AML-193 (cell line): ENCODE results near the gene GAGE10.
"Not testable (repeated sequence)": the region's sequence is repeated elsewhere in the genome, so short reads cannot be mapped to it uniquely, and the experiment has no call there.

ENCODE experiments used
- DNase-seq, 2 experiments: peaks; one replicate each; lab custom pipeline; 2025; lab: John Stamatoyannopoulos, UW

GAGE10 gene

GRCh38 chrX:49276671-49277534, 26.5 kb upstream of the GAGE10 start:
- DNase-seq, result no peak

GRCh38 chrX:49277535-49277830, 26.0 kb upstream of the GAGE10 start:
- no peak for DNase-seq

- no peak for DNase-seq
These were observed 25.4 kb upstream of the GAGE10 start for GRCh38 chrX:49278081-49278480.

DNA sequence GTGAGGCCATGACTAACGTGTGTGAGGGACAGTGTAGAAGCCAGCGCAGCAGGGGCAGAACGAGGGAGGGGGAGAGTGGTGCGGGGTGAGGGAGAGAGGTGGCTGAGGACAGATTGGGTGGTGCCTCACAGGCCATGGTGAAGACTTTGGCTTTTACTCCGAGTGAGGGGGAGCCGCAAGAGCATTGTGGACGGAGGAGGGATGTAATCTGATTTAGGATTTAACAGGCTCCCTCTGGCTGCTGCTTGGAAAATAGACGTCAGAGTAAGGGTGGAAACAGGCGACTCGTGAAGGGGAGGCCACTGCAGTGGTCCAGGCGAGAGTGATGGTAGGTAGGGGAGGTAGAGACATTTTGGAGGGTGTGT, 20.8 kb upstream of the GAGE10 start:
- peak; percentile 0 to 6 for DNase-seq

DNA sequence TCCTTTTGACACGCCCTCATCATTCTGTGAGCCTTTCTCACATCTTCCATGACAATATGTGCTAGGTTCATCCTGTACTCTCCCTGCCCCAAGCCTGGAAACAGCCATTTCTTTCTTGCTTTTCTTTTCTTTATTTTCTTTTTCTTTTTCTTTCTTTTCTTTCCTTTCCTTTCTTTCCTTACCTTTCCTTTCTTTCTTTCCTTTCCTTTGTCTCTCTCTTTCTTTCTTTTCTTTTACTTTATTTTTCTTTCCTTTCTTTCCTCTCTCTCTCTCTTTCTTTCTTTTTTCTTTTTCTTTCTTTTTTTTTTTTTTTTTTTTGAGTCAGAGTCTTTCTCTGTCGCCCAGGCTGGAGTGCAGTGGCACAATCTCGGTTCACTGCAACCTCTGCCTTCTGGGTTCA, 19.2 kb upstream of the GAGE10 start:
- no peak for DNase-seq

DNA sequence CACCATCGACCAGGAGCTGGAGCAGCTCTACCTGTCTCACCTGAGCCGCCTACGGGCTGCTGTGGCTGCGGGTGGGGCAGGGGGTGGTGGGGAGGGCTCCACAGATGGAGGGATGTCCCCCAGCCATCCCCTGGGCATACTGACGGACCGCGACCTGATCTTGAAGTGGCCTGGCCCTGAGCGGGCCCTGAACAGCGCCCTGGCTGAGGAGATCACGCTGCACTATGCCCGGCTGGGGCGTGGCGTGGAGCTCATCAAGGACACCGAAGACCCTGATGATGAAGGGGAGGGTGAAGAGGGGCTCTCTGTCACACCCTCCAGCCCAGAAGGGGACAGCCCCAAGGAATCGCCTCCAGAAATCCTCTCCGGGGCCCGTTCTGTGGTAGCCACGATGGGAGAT, 17.3 kb upstream of the GAGE10 start:
- no peak for DNase-seq

GRCh38 chrX:49286581-49286980, 16.9 kb upstream of the GAGE10 start:
- DNase-seq, result no peak

GRCh38 chrX:49287665-49288064, 15.8 kb upstream of the GAGE10 start:
- DNase-seq, result no peak

GRCh38 chrX:49290215-49290614, 13.2 kb upstream of the GAGE10 start:
- no peak for DNase-seq

- DNase-seq, result peak; percentile 16 to 23
These were observed 11.7 kb upstream of the GAGE10 start for GRCh38 chrX:49291615-49292337.

- no peak for DNase-seq
These were observed 10.8 kb upstream of the GAGE10 start for GRCh38 chrX:49292400-49293362.

DNA sequence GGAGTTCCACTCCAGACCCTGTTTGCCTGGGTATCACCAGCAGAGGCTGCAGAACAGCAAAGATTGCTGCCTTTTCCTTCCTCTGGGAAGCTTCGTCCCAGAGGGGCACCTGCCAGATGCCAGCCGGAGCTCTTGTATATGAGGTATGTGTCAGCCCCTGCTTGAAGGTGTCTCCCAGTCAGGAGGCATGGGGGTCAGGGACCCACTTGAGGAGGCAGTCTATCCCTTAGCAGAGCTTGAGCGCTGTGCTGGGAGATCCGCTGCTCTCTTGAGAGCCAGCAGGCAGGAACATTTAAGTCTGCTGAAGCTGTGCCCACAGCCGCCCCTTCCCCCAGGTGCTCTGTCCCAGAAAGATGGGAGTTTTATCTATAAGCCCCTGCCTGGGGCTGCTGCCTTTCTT, 4.2 kb upstream of the GAGE10 start:
- not testable (repeated sequence) for DNase-seq

DNA sequence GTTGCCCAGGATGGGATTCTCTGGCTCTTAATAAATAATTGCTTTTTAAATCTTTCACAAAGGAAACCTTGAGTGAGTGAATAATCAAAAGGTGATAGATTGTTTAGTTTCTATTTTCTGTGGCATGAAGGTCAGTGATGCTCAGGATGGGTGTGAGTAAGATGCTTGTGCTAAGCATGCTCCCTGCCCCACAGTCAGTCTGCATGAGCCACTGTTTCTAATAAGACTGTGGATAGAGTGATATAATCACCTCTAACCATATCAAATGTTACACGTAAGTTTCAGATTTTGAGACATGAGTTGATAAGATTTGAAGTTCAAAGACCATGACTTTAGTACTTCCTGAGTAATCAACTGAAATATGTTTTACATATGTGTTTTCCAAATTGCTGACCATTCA, 2.7 kb upstream of the GAGE10 start:
- DNase-seq, result no peak

- not testable (repeated sequence) for DNase-seq
These were observed 4.3 kb downstream of the GAGE10 start for GRCh38 chrX:49307775-49308174.

- DNase-seq, result no peak
These were observed 5.3 kb downstream of the GAGE10 start for GRCh38 chrX:49308604-49309269.

- DNase-seq, result no peak
These were observed 6.0 kb downstream of the GAGE10 start for GRCh38 chrX:49309401-49309981.

DNA sequence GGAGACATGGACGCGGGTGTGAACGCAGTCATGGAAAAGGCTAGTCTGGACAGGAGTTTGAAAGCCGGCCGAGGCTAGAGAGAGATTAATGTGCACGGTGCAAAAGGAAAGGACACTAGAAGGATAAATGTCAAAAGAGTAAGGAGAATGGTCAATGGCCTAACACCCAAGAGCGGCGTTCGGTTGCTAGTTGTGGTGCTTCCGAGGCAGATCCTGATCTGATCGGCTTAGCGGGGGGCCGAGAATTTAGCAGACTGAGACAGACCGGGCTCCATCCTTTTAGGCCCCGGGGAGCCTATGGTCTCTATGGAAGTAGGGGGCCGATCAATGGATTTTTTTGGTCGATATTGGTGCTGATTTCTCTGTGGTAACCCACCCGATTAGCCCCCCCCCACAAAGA, 6.9 kb downstream of the GAGE10 start:
- no peak for DNase-seq

GRCh38 chrX:49312176-49312575, 8.7 kb downstream of the GAGE10 start:
- peak; percentile 48 to 54 for DNase-seq

GRCh38 chrX:49316085-49316484, 12.6 kb downstream of the GAGE10 start:
- no peak for DNase-seq

DNA sequence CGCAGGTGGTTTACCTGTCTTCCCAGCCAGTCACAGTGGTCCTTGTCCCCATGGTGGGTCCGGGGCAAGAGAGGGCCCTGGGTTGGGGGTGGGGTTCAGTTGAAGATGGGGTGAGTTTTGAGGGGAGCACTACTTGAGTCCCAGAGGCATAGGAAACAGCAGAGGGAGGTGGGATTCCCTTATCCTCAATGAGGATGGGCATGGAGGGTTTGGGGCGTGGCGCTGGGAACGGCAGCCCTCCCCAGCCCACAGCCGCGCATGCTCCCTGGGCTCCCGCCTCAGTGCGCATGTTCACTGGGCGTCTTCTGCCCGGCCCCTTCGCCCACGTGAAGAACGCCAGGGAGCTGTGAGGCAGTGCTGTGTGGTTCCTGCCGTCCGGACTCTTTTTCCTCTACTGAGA, 18.3 kb downstream of the GAGE10 start, which contains the start of gene GAGE12J:
GAGE12J (plus strand) TSS at position 301 of the 400 bp plus-strand sequence. CDS start 1,157 bp downstream, outside the sequence.
- not testable (repeated sequence) for DNase-seq

GRCh38 chrX:49322266-49322665, 18.8 kb downstream of the GAGE10 start:
- not testable (repeated sequence) for DNase-seq
